Measurements from ENCODE around the gene VPS13D.

Gene VPS13D

DNA sequence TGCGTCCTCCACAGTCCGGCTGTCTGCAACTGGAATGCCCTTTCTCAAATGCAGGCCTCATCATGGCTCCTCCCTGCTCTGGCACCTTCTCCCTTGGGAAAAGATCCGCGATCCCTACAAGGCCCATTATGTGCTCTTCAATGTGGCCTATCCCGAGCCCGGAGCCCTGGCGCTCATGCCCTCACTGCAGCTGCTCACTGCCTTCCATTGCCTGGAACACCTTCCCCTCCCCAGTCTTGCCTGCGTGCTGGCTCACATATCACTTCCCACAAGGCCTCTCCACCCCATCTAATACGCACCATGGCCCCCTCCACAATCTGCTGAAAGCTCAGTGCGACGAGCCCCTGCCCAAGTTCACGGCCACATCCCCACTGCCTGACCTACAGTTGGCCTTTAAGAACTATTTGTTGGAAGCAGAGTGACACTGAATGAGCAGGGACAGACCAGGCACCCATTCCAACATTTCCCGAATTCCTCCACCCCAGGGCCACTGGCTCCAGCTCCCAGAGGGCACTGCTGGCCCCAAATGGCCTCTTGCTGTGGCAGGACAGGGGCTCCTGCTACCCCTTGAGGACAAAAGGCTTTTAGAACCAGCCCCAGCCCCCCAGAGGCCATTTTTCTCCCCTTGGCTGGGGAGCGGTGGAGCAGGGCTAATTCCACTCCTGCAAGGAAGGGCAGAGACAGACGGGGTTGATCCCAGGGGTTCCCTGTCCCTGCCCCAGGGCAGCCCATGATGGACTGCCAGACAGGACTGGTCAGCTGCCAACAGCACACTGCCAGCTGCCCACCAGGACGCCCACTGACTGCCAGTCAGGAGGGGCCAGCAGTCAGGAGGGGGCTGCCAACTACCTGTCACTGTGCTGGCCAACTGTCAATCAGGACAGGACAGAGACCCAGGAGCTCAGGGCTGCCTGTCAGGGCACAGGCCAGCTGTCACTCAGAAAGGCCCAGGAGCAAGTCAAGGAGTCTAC lies 323.4 kb downstream of the VPS13D start:
- Histone ChIP-seq H3K4me1 (ENCODE audit: control insufficient read depth, insufficient read depth, low read length, unreplicated experiment) (peaks cover 25% of the 10 kb centered on the region), H3K36me3 (ENCODE audit: insufficient read depth, low read length) (no peaks in the 10 kb centered on the region), H3K27ac (ENCODE audit: low read depth, low read length) (no peak overlapping the region), H3K79me2 (ENCODE audit: control insufficient read depth, insufficient read depth, low read length, unreplicated experiment) (no peaks in the 10 kb centered on the region), H3K4me3 (ENCODE audit: low read depth, low read length) (no peak overlapping the region), H2AFZ (ENCODE audit: low read length, unreplicated experiment) (no peak overlapping the region), H3K27me3 (ENCODE audit: insufficient read depth, low read length) (no peaks in the 10 kb centered on the region)

DNA sequence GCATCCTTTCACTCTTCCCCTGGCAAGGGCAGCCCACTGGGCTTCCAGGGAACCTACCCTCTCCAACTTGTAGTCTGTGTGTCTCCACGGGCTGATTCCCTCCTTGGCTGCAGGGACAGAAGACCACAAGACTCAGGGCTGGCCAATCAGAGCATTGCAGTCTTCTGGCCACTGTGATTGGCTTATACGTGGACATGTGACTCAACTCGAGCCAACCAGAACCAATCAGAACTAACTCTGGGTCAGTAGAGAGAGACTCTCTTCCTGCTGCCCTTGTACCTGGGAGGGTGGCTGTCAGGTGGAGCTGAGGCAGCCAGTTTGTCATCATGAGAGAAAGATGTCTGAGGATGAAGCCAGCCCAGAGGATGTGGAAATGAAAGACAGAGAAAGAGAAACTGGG lies 324.1 kb downstream of the VPS13D start:
- H2AFZ ChIP-seq (ENCODE audit: low read length, unreplicated experiment): no peak overlapping the region
- H3K27ac ChIP-seq (ENCODE audit: low read depth, low read length): no peak overlapping the region
- no peak overlapping the region for H3K4me3 ChIP-seq (ENCODE audit: low read depth, low read length)
- H3K79me2 ChIP-seq (ENCODE audit: control insufficient read depth, insufficient read depth, low read length, unreplicated experiment): no peaks in the 10 kb centered on the region
- no peaks in the 10 kb centered on the region for H3K27me3 ChIP-seq (ENCODE audit: insufficient read depth, low read length)
- H3K36me3 ChIP-seq (ENCODE audit: insufficient read depth, low read length): no peaks in the 10 kb centered on the region
- peaks cover 25% of the 10 kb centered on the region for H3K4me1 ChIP-seq (ENCODE audit: control insufficient read depth, insufficient read depth, low read length, unreplicated experiment)

DNA sequence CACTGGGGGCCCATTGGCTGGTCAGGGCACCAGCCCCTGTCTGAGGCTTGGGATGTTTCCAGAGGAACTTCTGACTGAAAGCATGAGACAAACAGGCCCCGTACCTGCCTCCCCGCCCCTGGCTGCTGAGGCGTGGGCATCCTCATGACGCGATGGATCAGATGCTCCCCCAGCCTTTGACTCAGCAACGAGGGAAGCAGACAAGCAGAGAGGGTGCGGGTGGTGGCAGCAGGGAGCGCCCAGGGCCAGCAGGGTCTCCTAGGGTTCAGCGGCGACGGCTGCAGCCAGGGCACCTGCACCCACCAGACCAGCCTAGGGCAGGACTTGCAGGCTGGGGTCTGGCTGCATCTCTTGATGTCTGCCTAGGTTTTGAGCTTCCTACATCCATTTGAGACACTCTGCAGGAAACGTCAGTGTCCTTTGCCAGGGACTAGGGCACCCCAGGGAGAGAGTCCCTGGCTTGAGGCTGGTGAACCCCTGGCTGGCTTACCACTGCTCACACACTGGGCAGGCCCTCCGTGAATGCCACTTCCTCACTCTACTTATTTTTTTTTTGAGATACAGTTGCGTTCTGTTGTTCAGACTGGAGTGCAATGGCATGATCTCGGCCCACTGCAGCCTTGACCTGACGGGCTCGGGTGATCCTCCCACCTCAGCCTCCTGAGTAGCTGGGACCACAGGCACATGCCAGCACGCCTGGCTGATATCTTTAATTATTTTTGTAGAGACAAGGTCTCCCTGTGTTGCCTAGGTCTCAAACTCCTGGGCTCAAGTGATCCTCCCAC lies 324.9 kb downstream of the VPS13D start:
- peaks cover 17% of the 10 kb centered on the region for H3K4me1 ChIP-seq (ENCODE audit: control insufficient read depth, insufficient read depth, low read length, unreplicated experiment)
- H3K79me2 ChIP-seq (ENCODE audit: control insufficient read depth, insufficient read depth, low read length, unreplicated experiment): no peaks in the 10 kb centered on the region
- H3K27me3 ChIP-seq (ENCODE audit: insufficient read depth, low read length): no peaks in the 10 kb centered on the region
- H3K36me3 ChIP-seq (ENCODE audit: insufficient read depth, low read length): no peaks in the 10 kb centered on the region
- no peak overlapping the region for H3K27ac ChIP-seq (ENCODE audit: low read depth, low read length)
- no peak overlapping the region for H2AFZ ChIP-seq (ENCODE audit: low read length, unreplicated experiment)
- H3K4me3 ChIP-seq (ENCODE audit: low read depth, low read length): no peak overlapping the region

- no peak overlapping the region for H3K27ac ChIP-seq (ENCODE audit: low read depth, low read length)
- no peak overlapping the region for H3K4me3 ChIP-seq (ENCODE audit: low read depth, low read length)
- H3K27me3 ChIP-seq (ENCODE audit: insufficient read depth, low read length): no peaks in the 10 kb centered on the region
- no peaks in the 10 kb centered on the region for H3K79me2 ChIP-seq (ENCODE audit: control insufficient read depth, insufficient read depth, low read length, unreplicated experiment)
- no peaks in the 10 kb centered on the region for H3K36me3 ChIP-seq (ENCODE audit: insufficient read depth, low read length)
- H3K4me1 ChIP-seq (ENCODE audit: control insufficient read depth, insufficient read depth, low read length, unreplicated experiment): peaks cover 9% of the 10 kb centered on the region
- no peak overlapping the region for H2AFZ ChIP-seq (ENCODE audit: low read length, unreplicated experiment)
Observed at GRCh38 chr1:12555411-12556367, 325.9 kb downstream of the VPS13D start.

- H3K4me3 ChIP-seq (ENCODE audit: low read depth, low read length): no peak overlapping the region
- peak overlapping the region; percentile 1; the same call in 1 of the 2 replicates for H3K27ac ChIP-seq (ENCODE audit: low read depth, low read length)
- no peaks in the 10 kb centered on the region for H3K36me3 ChIP-seq (ENCODE audit: insufficient read depth, low read length)
- H3K27me3 ChIP-seq (ENCODE audit: insufficient read depth, low read length): no peaks in the 10 kb centered on the region
- H2AFZ ChIP-seq (ENCODE audit: low read length, unreplicated experiment): no peak overlapping the region
- no peaks in the 10 kb centered on the region for H3K79me2 ChIP-seq (ENCODE audit: control insufficient read depth, insufficient read depth, low read length, unreplicated experiment)
- H3K4me1 ChIP-seq (ENCODE audit: control insufficient read depth, insufficient read depth, low read length, unreplicated experiment): peaks cover 9% of the 10 kb centered on the region
Observed at GRCh38 chr1:12556368-12556930, 326.6 kb downstream of the VPS13D start.

GRCh38 chr1:12556957-12557935 lies 327.4 kb downstream of the VPS13D start:
- peak overlapping the region; percentile 1; the same call in 1 of the 2 replicates for H3K27ac ChIP-seq (ENCODE audit: low read depth, low read length)
- no peaks in the 10 kb centered on the region for H3K36me3 ChIP-seq (ENCODE audit: insufficient read depth, low read length)
- H3K4me3 ChIP-seq (ENCODE audit: low read depth, low read length): no peak overlapping the region
- H2AFZ ChIP-seq (ENCODE audit: low read length, unreplicated experiment): no peak overlapping the region
- H3K27me3 ChIP-seq (ENCODE audit: insufficient read depth, low read length): no peaks in the 10 kb centered on the region
- H3K79me2 ChIP-seq (ENCODE audit: control insufficient read depth, insufficient read depth, low read length, unreplicated experiment): no peaks in the 10 kb centered on the region
- H3K4me1 ChIP-seq (ENCODE audit: control insufficient read depth, insufficient read depth, low read length, unreplicated experiment): peaks cover 9% of the 10 kb centered on the region

DNA sequence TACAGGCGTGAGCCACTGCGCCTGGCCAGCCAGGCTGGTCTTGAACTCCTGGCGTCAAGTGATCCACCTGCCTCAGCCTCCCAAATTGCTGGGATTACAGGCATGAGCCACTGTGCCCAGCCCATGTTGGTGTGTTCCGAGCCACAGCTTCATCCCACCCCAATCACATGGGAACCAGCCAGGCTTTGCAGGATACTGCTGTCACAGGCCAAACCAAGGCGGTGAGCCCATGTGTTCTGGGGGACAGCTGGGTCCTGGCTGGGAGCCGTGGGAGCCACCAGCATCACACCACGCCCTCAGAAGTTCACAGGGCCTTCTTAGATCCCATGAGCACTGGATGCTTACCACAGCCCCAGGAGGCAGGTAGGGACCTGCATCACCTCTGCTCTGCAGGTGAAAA lies 331.3 kb downstream of the VPS13D start:
- no peak overlapping the region for H2AFZ ChIP-seq (ENCODE audit: low read length, unreplicated experiment)
- peaks cover 9% of the 10 kb centered on the region for H3K4me1 ChIP-seq (ENCODE audit: control insufficient read depth, insufficient read depth, low read length, unreplicated experiment)
- H3K79me2 ChIP-seq (ENCODE audit: control insufficient read depth, insufficient read depth, low read length, unreplicated experiment): no peaks in the 10 kb centered on the region
- H3K27ac ChIP-seq (ENCODE audit: low read depth, low read length): no peak overlapping the region
- no peaks in the 10 kb centered on the region for H3K36me3 ChIP-seq (ENCODE audit: insufficient read depth, low read length)
- no peak overlapping the region for H3K4me3 ChIP-seq (ENCODE audit: low read depth, low read length)
- H3K27me3 ChIP-seq (ENCODE audit: insufficient read depth, low read length): no peaks in the 10 kb centered on the region

Measured in ACC112 (cell line).